Mucosa of descending colon (tissue), 3 donors: ENCODE measurements around the gene KCNB1. TPM values are rescaled to one million over a fixed set of nuclear protein-coding genes. Genes with fewer than 3 reads are reported as not detected.

Experiments used
- ATAC-seq: fragments of 200-7000 bp; cut with Tn5 transposase; one replicate; pipeline ENCODE4 v1.9.1; 2020; ENCODE audit warnings: mild to moderate bottlenecking, moderate library complexity
- DNase-seq, 3 donors: peaks; one replicate each; pipeline ENCODE4 v3.0.0-alpha.2; 2020
- H3K36me3 ChIP-seq: fragments of 200-600 bp; one replicate; pipeline ENCODE4 v1.8.0; 2021; ENCODE audit warnings: low read depth, mild to moderate bottlenecking
- H3K4me1 ChIP-seq: fragments of 200-600 bp; one replicate; pipeline ENCODE4 v1.8.0; 2021; ENCODE audit warnings: low read depth, mild to moderate bottlenecking
- H3K4me3 ChIP-seq: fragments of 200-600 bp; one replicate; pipeline ENCODE4 v1.8.0; 2021; ENCODE audit warnings: mild to moderate bottlenecking
- H3K9me3 ChIP-seq: fragments of 200-600 bp; one replicate; pipeline ENCODE4 v1.8.0; 2021; ENCODE audit warnings: mild to moderate bottlenecking
- intact Hi-C, 2 donors: fragments of 100-400 bp; cut with DNase I in 1 of 2; cut with micrococcal nuclease in 1 of 2; formaldehyde crosslinking; loops; one replicate each; pipeline versions ENCODE4 v1.11.0 to v1.11.1; 2022; cut with DNase I, micrococcal nuclease
- total RNA-seq, 3 donors: library from RNA; stranded (reverse); fragmentation: NEBNext Ultra II Directional in 2 of 3; extraction: Animal tissue kit (Norgen Biotek cat#: 25700) in 2 of 3; gene quantifications; one replicate each; pipeline versions ENCODE4 v1.2.1 to v1.2.4, GENCODE V29; 2021 to 2023
- TF ChIP-seq, protein P1 (sequence below): fragments of 200-600 bp; IDR thresholded peaks from one replicate; pipeline ENCODE4 v1.8.0; 2022; ENCODE audit warnings: antibody characterized with exemption, mild to moderate bottlenecking
- donor health status: DM: no; HTN: no; CAD: no; lungs with moderate emphysema.
- donor health status: DM: no; HTN: no; CAD: no.
- donor health status: DM: no; HTN: yes; CAD: no.

Gene KCNB1
- total RNA-seq, 3 donors from 2014 or later: 0.46 to 14.6 (median 2.3) TPM

GRCh38 chr20:49431329-49431728 is 51.1 kb downstream of the KCNB1 start:
- H3K4me1 ChIP-seq: no peaks in the 10 kb centered on the region
- H3K4me3 ChIP-seq: no peak overlapping the region
- H3K36me3 ChIP-seq: no peaks in the 10 kb centered on the region
- TF ChIP-seq, protein P1, sequence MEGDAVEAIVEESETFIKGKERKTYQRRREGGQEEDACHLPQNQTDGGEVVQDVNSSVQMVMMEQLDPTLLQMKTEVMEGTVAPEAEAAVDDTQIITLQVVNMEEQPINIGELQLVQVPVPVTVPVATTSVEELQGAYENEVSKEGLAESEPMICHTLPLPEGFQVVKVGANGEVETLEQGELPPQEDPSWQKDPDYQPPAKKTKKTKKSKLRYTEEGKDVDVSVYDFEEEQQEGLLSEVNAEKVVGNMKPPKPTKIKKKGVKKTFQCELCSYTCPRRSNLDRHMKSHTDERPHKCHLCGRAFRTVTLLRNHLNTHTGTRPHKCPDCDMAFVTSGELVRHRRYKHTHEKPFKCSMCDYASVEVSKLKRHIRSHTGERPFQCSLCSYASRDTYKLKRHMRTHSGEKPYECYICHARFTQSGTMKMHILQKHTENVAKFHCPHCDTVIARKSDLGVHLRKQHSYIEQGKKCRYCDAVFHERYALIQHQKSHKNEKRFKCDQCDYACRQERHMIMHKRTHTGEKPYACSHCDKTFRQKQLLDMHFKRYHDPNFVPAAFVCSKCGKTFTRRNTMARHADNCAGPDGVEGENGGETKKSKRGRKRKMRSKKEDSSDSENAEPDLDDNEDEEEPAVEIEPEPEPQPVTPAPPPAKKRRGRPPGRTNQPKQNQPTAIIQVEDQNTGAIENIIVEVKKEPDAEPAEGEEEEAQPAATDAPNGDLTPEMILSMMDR: no peak
- DNase-seq (no peak), ATAC-seq (no peak)
- intact Hi-C loops: no loop called here
- no peaks in the 10 kb centered on the region for H3K9me3 ChIP-seq

GRCh38 chr20:49430320-49430719 is 52.1 kb downstream of the KCNB1 start:
- DNase-seq: no peak
- Histone ChIP-seq H3K4me3 (no peak overlapping the region), H3K36me3 (no peaks in the 10 kb centered on the region), H3K9me3 (no peaks in the 10 kb centered on the region), H3K4me1 (no peaks in the 10 kb centered on the region)
- no peak for ATAC-seq
- intact Hi-C loops: no loop called here
- TF ChIP-seq, protein P1: no peak

- intact Hi-C loops: no loop called here
- TF ChIP-seq, protein P1: no peak
- no peaks in the 10 kb centered on the region for H3K36me3 ChIP-seq
- H3K4me1 ChIP-seq: no peaks in the 10 kb centered on the region
- H3K9me3 ChIP-seq: no peaks in the 10 kb centered on the region
- DNase-seq (no peak), ATAC-seq (no peak)
- no peak overlapping the region for H3K4me3 ChIP-seq
Observed at GRCh38 chr20:49427751-49428518, 54.5 kb downstream of the KCNB1 start.

- no peaks in the 10 kb centered on the region for H3K4me1 ChIP-seq
- no peak for DNase-seq
- no peak overlapping the region for H3K4me3 ChIP-seq
- no peak for ATAC-seq
- H3K36me3 ChIP-seq: no peaks in the 10 kb centered on the region
- intact Hi-C loops: no loop called here
- TF ChIP-seq, protein P1: no peak
- no peaks in the 10 kb centered on the region for H3K9me3 ChIP-seq
Observed at GRCh38 chr20:49426873-49427272, 55.6 kb downstream of the KCNB1 start.

DNA sequence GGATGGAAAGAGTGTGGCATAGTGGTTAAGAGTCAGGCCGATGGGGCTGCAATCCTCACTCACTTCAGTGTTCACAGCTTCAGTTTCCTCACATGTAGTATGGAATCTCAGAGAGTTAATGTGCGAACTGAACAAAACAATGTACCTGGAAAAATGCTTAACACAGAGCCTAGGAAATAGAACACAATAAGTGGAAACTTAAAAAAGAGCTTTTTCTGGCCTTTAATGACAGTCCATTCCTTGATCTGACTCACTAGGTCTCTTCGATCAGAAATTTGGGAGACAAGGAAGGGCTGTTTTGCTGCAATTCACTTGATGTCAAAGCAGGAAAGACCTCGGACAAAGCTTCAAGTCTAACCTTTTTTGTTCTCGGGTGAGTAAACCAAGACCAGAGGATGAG is 56.1 kb downstream of the KCNB1 start:
- Histone ChIP-seq H3K4me1 (no peaks in the 10 kb centered on the region), H3K36me3 (no peaks in the 10 kb centered on the region), H3K9me3 (no peaks in the 10 kb centered on the region), H3K4me3 (no peak overlapping the region)
- DNase-seq (no peak), ATAC-seq (no peak)
- intact Hi-C loops: no loop called here
- TF ChIP-seq, protein P1: no peak

GRCh38 chr20:49424536-49424935 is 57.9 kb downstream of the KCNB1 start:
- no peaks in the 10 kb centered on the region for H3K9me3 ChIP-seq
- no peak for DNase-seq
- TF ChIP-seq, protein P1: no peak
- H3K36me3 ChIP-seq: no peaks in the 10 kb centered on the region
- no peak overlapping the region for H3K4me3 ChIP-seq
- H3K4me1 ChIP-seq: peaks cover 5% of the 10 kb centered on the region
- intact Hi-C loops: no loop called here
- no peak for ATAC-seq
